HG02981 (cell line): ENCODE results near the gene TUBB3.
"Not testable (repeated sequence)": the region's sequence is repeated elsewhere in the genome, so short reads cannot be mapped to it uniquely, and the experiment has no call there.

Experiments
- ATAC-seq: cut with Tn5 transposase; IDR thresholded peaks from one replicate; pipeline ENCODE4 v1.9.1; 2021; ENCODE audit warnings: mild to moderate bottlenecking, moderate library complexity; ENCODE audit not compliant: unreplicated experiment

TUBB3 gene

GRCh38 chr16:89917773-89918452 is 5.2 kb upstream of the TUBB3 start:
- ATAC-seq, result peak; percentile 71

GRCh38 chr16:89918453-89919347 is 4.4 kb upstream of the TUBB3 start, which contains the start of gene MC1R:
Gene MC1R, plus strand, starts transcription at chr16:89918862. Its CDS starts 397 bp downstream, at chr16:89919259.
- no peak for ATAC-seq

GRCh38 chr16:89919535-89920406 is 3.4 kb upstream of the TUBB3 start:
- ATAC-seq, result no peak

- no peak for ATAC-seq
Observed at GRCh38 chr16:89920723-89921122, 2.4 kb upstream of the TUBB3 start.

GRCh38 chr16:89921131-89921701 is 1.9 kb upstream of the TUBB3 start:
- no peak for ATAC-seq

- no peak for ATAC-seq
Observed at GRCh38 chr16:89921702-89922476, 1.3 kb upstream of the TUBB3 start.

GRCh38 chr16:89922477-89922883 is 662 bp upstream of the TUBB3 start:
- ATAC-seq, result no peak

GRCh38 chr16:89923640-89924296 is 626 bp downstream of the TUBB3 start:
- no peak for ATAC-seq

- ATAC-seq, result no peak
Observed at GRCh38 chr16:89924297-89924924, 1.3 kb downstream of the TUBB3 start.

- ATAC-seq, result no peak
Observed at GRCh38 chr16:89924925-89925307, 1.8 kb downstream of the TUBB3 start.

- no peak for ATAC-seq
Observed at GRCh38 chr16:89925596-89926079, 2.5 kb downstream of the TUBB3 start.

GRCh38 chr16:89931305-89931896 is 8.3 kb downstream of the TUBB3 start:
- no peak for ATAC-seq

- ATAC-seq, result no peak
Observed at GRCh38 chr16:89931964-89932363, 8.8 kb downstream of the TUBB3 start.

GRCh38 chr16:89934019-89934418 is 10.9 kb downstream of the TUBB3 start:
- not testable (repeated sequence) for ATAC-seq

GRCh38 chr16:89934611-89935553 is 11.7 kb downstream of the TUBB3 start:
- no peak for ATAC-seq

GRCh38 chr16:89935620-89936019 is 12.5 kb downstream of the TUBB3 start:
- ATAC-seq, result not testable (repeated sequence)

- no peak for ATAC-seq
Observed at GRCh38 chr16:89936034-89936433, 12.9 kb downstream of the TUBB3 start.
